ENCODE measurements around the gene FN3KRP. TPM values are rescaled to one million over a fixed set of nuclear protein-coding genes. Genes with fewer than 3 reads are reported as not detected.

The FN3KRP gene
- total and polyA plus RNA-seq, 2 donors (not counting 3 experiments of a cell fraction or from before 2014, with no cell fraction given): 22.2 to 35.2 TPM

- TF ChIP-seq CTCF (IDR thresholded peaks at IDR 0.05; ENCODE audit: extremely low read depth in 1 of 2, insufficient read depth in 1 of 2, low read depth in 1 of 2, low read length in 2 of 2) (peak; percentile 92 to 93), POLR2A (IDR thresholded peaks at IDR 0.05; ENCODE audit: low read depth, low read length) (no peak)
- dilution Hi-C loops (cut with MboI; ENCODE audit: extremely low pct_ligation_motif_present, low sequenced_read_pairs): no loop called here
- H3K4me2 ChIP-seq (ENCODE audit: insufficient read depth, low read length): no peak overlapping the region
- DNase-seq (ENCODE audit: low read depth, low spot score): peak; percentile 44
- intact Hi-C loops (cut with micrococcal nuclease): loop anchor here (2.0 kb wide), 1 partner anchor 422 kb away; no protein-coding TSS in a partner anchor
- no peak overlapping the region for H3K27ac ChIP-seq (ENCODE audit: insufficient read depth, low read depth, low read length)
- BruUV-seq (replicated peaks): no TSS peak
- CTCF ChIA-PET: interaction anchor here (0.5 to 0.9 kb wide), 3 partner anchors 14 to 139 kb away, joined by 3 read pairs; no protein-coding TSS in a partner anchor
- FAIRE-seq: peak; percentile 78
- H3K79me2 ChIP-seq (ENCODE audit: control insufficient read depth, insufficient read depth, low read length): no peaks in the 10 kb centered on the region
- H3K9me1 ChIP-seq (replicated peaks; ENCODE audit: control insufficient read depth, extremely low read depth, insufficient read depth, low read length): no peaks in the 10 kb centered on the region
- no peaks in the 10 kb centered on the region for H3K9me3 ChIP-seq (replicated peaks; ENCODE audit: control insufficient read depth, insufficient read depth, low read length)
- H3K4me1 ChIP-seq (ENCODE audit: control insufficient read depth, extremely low read depth, insufficient read depth, low read length): no peaks in the 10 kb centered on the region
- H3K9ac ChIP-seq (replicated peaks; ENCODE audit: extremely low read depth, insufficient read depth, low read length): no peak overlapping the region
- no peak overlapping the region for H2AFZ ChIP-seq (ENCODE audit: low read depth, low read length)
- POLR2A ChIA-PET: no interaction called here
- no peaks in the 10 kb centered on the region for H4K20me1 ChIP-seq (replicated peaks; ENCODE audit: control insufficient read depth, extremely low read depth, insufficient read depth, low read length)
- no peak overlapping the region for H3K4me3 ChIP-seq (replicated peaks in 1 of 3; ENCODE audit: insufficient read depth in 1 of 3, low read depth in 1 of 3, low read length in 3 of 3)
- peaks cover 0 to 2% of the 10 kb centered on the region in 2 experiments for H3K36me3 ChIP-seq (ENCODE audit: control insufficient read depth in 2 of 2, extremely low read depth in 1 of 2, insufficient read depth in 2 of 2, low read length in 2 of 2)
- no peaks in the 10 kb centered on the region for H3K27me3 ChIP-seq (ENCODE audit: control insufficient read depth in 2 of 2, insufficient read depth in 2 of 2, low read length in 2 of 2)
Measured at GRCh38 chr17:82775001-82775823, 58.7 kb downstream of the FN3KRP start.

- Histone ChIP-seq H3K4me3 (replicated peaks in 1 of 3; ENCODE audit: insufficient read depth in 1 of 3, low read depth in 1 of 3, low read length in 3 of 3) (no peak overlapping the region), H3K27me3 (ENCODE audit: control insufficient read depth in 2 of 2, insufficient read depth in 2 of 2, low read length in 2 of 2) (no peaks in the 10 kb centered on the region), H4K20me1 (replicated peaks; ENCODE audit: control insufficient read depth, extremely low read depth, insufficient read depth, low read length) (no peaks in the 10 kb centered on the region), H3K27ac (ENCODE audit: insufficient read depth, low read depth, low read length) (no peak overlapping the region), H3K9ac (replicated peaks; ENCODE audit: extremely low read depth, insufficient read depth, low read length) (no peak overlapping the region), H2AFZ (ENCODE audit: low read depth, low read length) (no peak overlapping the region), H3K9me3 (replicated peaks; ENCODE audit: control insufficient read depth, insufficient read depth, low read length) (no peaks in the 10 kb centered on the region), H3K9me1 (replicated peaks; ENCODE audit: control insufficient read depth, extremely low read depth, insufficient read depth, low read length) (no peaks in the 10 kb centered on the region), H3K79me2 (ENCODE audit: control insufficient read depth, insufficient read depth, low read length) (no peaks in the 10 kb centered on the region), H3K36me3 (ENCODE audit: control insufficient read depth in 2 of 2, extremely low read depth in 1 of 2, insufficient read depth in 2 of 2, low read length in 2 of 2) (peaks cover 0 to 2% of the 10 kb centered on the region in 2 experiments), H3K4me2 (ENCODE audit: insufficient read depth, low read length) (no peak overlapping the region), H3K4me1 (ENCODE audit: control insufficient read depth, extremely low read depth, insufficient read depth, low read length) (no peaks in the 10 kb centered on the region)
- dilution Hi-C loops (cut with MboI; ENCODE audit: extremely low pct_ligation_motif_present, low sequenced_read_pairs) (no loop called here), intact Hi-C loops (cut with micrococcal nuclease) (no loop called here)
- no peak for TF ChIP-seq CTCF (IDR thresholded peaks at IDR 0.05; ENCODE audit: extremely low read depth in 1 of 2, insufficient read depth in 1 of 2, low read depth in 1 of 2, low read length in 2 of 2)
- no peak for TF ChIP-seq POLR2A (IDR thresholded peaks at IDR 0.05; ENCODE audit: low read depth, low read length)
- no peak for TF ChIP-seq POLR2AphosphoS5 (IDR thresholded peaks at IDR 0.05; ENCODE audit: insufficient read depth, low read depth, low read length)
- TF ChIP-seq JUN (IDR thresholded peaks at IDR 0.05; ENCODE audit: borderline replicate concordance, insufficient read depth, insufficient read length, low read depth): no peak
- no peak for TF ChIP-seq GATA2 (IDR thresholded peaks at IDR 0.05; ENCODE audit: insufficient read depth, insufficient read length, low read depth, low read length)
- no peak for TF ChIP-seq FOS (IDR thresholded peaks at IDR 0.05; ENCODE audit: borderline replicate concordance, insufficient read depth, low read length)
- TF ChIP-seq, protein P1, sequence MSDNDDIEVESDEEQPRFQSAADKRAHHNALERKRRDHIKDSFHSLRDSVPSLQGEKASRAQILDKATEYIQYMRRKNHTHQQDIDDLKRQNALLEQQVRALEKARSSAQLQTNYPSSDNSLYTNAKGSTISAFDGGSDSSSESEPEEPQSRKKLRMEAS (IDR thresholded peaks at IDR 0.05; ENCODE audit: insufficient read depth, insufficient read length): no peak
- TF ChIP-seq EZH2 (IDR thresholded peaks at IDR 0.05; ENCODE audit: borderline replicate concordance, low read depth, low read length, severe bottlenecking): no peak
- TF ChIP-seq MYC (IDR thresholded peaks at IDR 0.05; ENCODE audit: low read depth, low read length): no peak
- CTCF ChIA-PET: no interaction called here
- POLR2A ChIA-PET: no interaction called here
- BruUV-seq (replicated peaks): no TSS peak
- FAIRE-seq (no peak), DNase-seq (ENCODE audit: low read depth, low spot score) (no peak)
Measured at GRCh38 chr17:82776454-82776853, 59.9 kb downstream of the FN3KRP start.

All from endothelial cell of umbilical vein (primary cell).